ENCODE measurements around the gene GRAMD1B.

Gene GRAMD1B

DNA sequence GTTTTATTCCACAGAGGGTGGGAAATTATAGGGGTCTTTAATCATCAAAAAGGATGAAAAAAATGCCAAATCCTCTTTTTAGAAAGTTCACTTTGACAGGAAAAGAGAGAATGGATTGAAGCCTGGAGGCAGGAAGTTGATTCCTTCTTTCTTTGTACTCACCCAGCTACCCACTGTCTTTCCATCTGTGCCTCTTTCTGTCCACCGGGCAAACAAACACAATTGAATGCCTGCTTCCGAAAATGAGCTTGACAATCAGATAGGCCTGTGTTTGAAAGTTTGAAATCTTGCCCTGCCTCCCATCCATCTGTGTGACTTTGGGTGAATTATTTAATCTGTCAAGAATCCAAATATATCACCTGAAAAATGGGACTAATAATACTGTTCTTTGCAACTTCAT is 143.2 kb downstream of the GRAMD1B start:
- no peaks in the 10 kb centered on the region for H3F3A ChIP-seq (ENCODE audit: control insufficient read depth, insufficient read depth)
- H3K27me3 ChIP-seq (ENCODE audit: control insufficient read depth, low read length), result peaks cover 11% of the 10 kb centered on the region; the same call in 1 of the 2 replicates
- no peaks in the 10 kb centered on the region for H4K20me1 ChIP-seq (ENCODE audit: control insufficient read depth, insufficient read depth, low read depth, low read length)
- no peaks in the 10 kb centered on the region for H3K9me3 ChIP-seq (ENCODE audit: control insufficient read depth, insufficient read depth, low read length)
- no peak overlapping the region for H3K27ac ChIP-seq (ENCODE audit: low read depth, low read length)
- H3K9me2 ChIP-seq (replicated peaks; ENCODE audit: control insufficient read depth, low read length), result no peaks in the 10 kb centered on the region
- H3K4me2 ChIP-seq (ENCODE audit: low read length), result no peak overlapping the region
- H3K4me3 ChIP-seq (ENCODE audit: low read length), result no peak overlapping the region
- H3K4me1 ChIP-seq (ENCODE audit: control insufficient read depth, low read length), result peaks cover 11% of the 10 kb centered on the region
- TF ChIP-seq, protein P1, sequence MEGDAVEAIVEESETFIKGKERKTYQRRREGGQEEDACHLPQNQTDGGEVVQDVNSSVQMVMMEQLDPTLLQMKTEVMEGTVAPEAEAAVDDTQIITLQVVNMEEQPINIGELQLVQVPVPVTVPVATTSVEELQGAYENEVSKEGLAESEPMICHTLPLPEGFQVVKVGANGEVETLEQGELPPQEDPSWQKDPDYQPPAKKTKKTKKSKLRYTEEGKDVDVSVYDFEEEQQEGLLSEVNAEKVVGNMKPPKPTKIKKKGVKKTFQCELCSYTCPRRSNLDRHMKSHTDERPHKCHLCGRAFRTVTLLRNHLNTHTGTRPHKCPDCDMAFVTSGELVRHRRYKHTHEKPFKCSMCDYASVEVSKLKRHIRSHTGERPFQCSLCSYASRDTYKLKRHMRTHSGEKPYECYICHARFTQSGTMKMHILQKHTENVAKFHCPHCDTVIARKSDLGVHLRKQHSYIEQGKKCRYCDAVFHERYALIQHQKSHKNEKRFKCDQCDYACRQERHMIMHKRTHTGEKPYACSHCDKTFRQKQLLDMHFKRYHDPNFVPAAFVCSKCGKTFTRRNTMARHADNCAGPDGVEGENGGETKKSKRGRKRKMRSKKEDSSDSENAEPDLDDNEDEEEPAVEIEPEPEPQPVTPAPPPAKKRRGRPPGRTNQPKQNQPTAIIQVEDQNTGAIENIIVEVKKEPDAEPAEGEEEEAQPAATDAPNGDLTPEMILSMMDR (IDR thresholded peaks at IDR 0.05; ENCODE audit: low read depth, low read length, poor library complexity, severe bottlenecking), result no peak
- no peak for TF ChIP-seq EZH2phosphoT487 (IDR thresholded peaks at IDR 0.05; ENCODE audit: borderline replicate concordance, low read length)
- no peaks in the 10 kb centered on the region for H3K36me3 ChIP-seq (ENCODE audit: control insufficient read depth, low read length)
- no peaks in the 10 kb centered on the region for H3K79me2 ChIP-seq (ENCODE audit: control insufficient read depth, low read length)

DNA sequence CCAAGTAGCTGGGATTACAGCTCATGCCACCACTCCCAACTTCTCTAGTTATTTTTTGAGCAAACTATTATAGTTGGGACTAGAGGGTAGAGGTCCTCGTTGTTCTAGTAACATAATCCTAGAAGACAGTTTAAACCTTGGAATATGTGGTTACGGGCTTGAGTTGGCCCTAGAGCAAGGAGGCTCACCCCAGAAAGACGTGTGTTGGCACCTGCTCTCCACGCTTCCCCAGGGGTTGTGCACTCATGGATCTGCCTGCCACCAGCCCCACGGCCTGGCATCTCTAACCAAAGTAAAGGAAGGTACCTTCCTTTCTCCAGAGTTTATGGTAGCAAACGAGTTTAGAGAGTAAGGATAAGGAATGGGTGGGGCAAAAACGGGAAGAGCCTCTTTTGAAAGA is 145.4 kb downstream of the GRAMD1B start:
- Histone ChIP-seq H3K9me2 (replicated peaks; ENCODE audit: control insufficient read depth, low read length) (no peaks in the 10 kb centered on the region), H3K27ac (ENCODE audit: low read depth, low read length) (no peak overlapping the region), H3K4me3 (ENCODE audit: low read length) (no peak overlapping the region), H3K36me3 (ENCODE audit: control insufficient read depth, low read length) (no peaks in the 10 kb centered on the region), H3K27me3 (ENCODE audit: control insufficient read depth, low read length) (peaks cover 11% of the 10 kb centered on the region; the same call in 1 of the 2 replicates), H3F3A (ENCODE audit: control insufficient read depth, insufficient read depth) (no peaks in the 10 kb centered on the region), H4K20me1 (ENCODE audit: control insufficient read depth, insufficient read depth, low read depth, low read length) (no peaks in the 10 kb centered on the region), H3K4me2 (ENCODE audit: low read length) (no peak overlapping the region), H3K79me2 (ENCODE audit: control insufficient read depth, low read length) (no peaks in the 10 kb centered on the region), H3K4me1 (ENCODE audit: control insufficient read depth, low read length) (peaks cover 11% of the 10 kb centered on the region), H3K9me3 (ENCODE audit: control insufficient read depth, insufficient read depth, low read length) (no peaks in the 10 kb centered on the region)
- no peak for TF ChIP-seq EZH2phosphoT487 (IDR thresholded peaks at IDR 0.05; ENCODE audit: borderline replicate concordance, low read length)
- TF ChIP-seq, protein P1 (IDR thresholded peaks at IDR 0.05; ENCODE audit: low read depth, low read length, poor library complexity, severe bottlenecking), result no peak

DNA sequence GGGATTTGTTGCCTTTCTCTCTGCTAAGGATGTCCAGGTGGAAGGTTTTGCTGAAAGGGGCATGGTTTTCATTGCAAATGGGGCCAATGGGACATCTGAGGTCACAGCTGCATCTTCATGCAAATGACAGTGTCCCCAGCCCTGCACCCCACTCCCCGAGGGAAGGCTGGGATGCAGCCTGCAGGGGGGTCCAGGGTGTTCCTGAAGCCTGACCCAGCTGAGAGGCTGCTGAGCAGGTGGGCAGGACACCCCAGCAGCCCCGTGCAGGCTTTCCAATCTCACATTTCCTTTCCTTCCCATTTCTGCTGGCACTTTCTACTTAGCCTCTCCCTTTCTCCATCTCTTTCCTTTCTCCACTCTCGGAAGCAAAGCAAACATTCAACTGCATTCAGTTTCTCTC is 146.0 kb downstream of the GRAMD1B start:
- Histone ChIP-seq H4K20me1 (ENCODE audit: control insufficient read depth, insufficient read depth, low read depth, low read length) (no peaks in the 10 kb centered on the region), H3F3A (ENCODE audit: control insufficient read depth, insufficient read depth) (no peaks in the 10 kb centered on the region), H3K27ac (ENCODE audit: low read depth, low read length) (no peak overlapping the region), H3K27me3 (ENCODE audit: control insufficient read depth, low read length) (peaks cover 11% of the 10 kb centered on the region; the same call in 1 of the 2 replicates), H3K4me1 (ENCODE audit: control insufficient read depth, low read length) (peaks cover 11% of the 10 kb centered on the region), H3K36me3 (ENCODE audit: control insufficient read depth, low read length) (no peaks in the 10 kb centered on the region), H3K79me2 (ENCODE audit: control insufficient read depth, low read length) (no peaks in the 10 kb centered on the region), H3K9me3 (ENCODE audit: control insufficient read depth, insufficient read depth, low read length) (no peaks in the 10 kb centered on the region), H3K9me2 (replicated peaks; ENCODE audit: control insufficient read depth, low read length) (no peaks in the 10 kb centered on the region), H3K4me3 (ENCODE audit: low read length) (no peak overlapping the region), H3K4me2 (ENCODE audit: low read length) (no peak overlapping the region)
- TF ChIP-seq, protein P1 (IDR thresholded peaks at IDR 0.05; ENCODE audit: low read depth, low read length, poor library complexity, severe bottlenecking), result no peak
- TF ChIP-seq EZH2phosphoT487 (IDR thresholded peaks at IDR 0.05; ENCODE audit: borderline replicate concordance, low read length), result no peak

All from DOHH2 (cell line).